MCF 10A (cell line): ENCODE measurements around the gene NPS. TPM values are rescaled to one million over a fixed set of nuclear protein-coding genes. Genes with fewer than 3 reads are reported as not detected.

Source experiments
- BruUV-seq: library from RNA; stranded (reverse); fragments of 400-500 nt; replicated peaks from 2 replicates; lab custom pipeline; 2021; lab: Mats Ljungman, UMichigan
- CTCF ChIA-PET: fragments of 300-600 bp; sonication (Branson Sonifier 250); formaldehyde crosslinking; extraction: SDS; loops from one replicate; lab custom pipeline; 2021; ENCODE audit warnings: antibody characterized with exemption, inconsistent platforms; lab: Yijun Ruan, JAX
- POLR2A ChIA-PET: fragments of 300-600, 350-650 bp; sonication (Branson Sonifier 250); formaldehyde crosslinking; extraction: SDS; loops from one replicate; lab custom pipeline; 2020; ENCODE audit warnings: antibody characterized with exemption, inconsistent platforms; lab: Yijun Ruan, JAX
- DNase-seq: peaks from one replicate; pipeline ENCODE4 v3.0.0-alpha.2; 2018; ENCODE audit not compliant: unreplicated experiment
- H3K27ac Mint-ChIP-seq: one replicate; pipeline ENCODE4 v1.8.0; 2022; ENCODE audit warnings: mild to moderate bottlenecking, low read depth, mixed read lengths; ENCODE audit not compliant: unreplicated experiment
- H3K27me3 Mint-ChIP-seq: one replicate; pipeline ENCODE4 v1.8.0; 2022; ENCODE audit warnings: mixed read lengths; ENCODE audit not compliant: insufficient read depth, unreplicated experiment
- H3K36me3 Mint-ChIP-seq: one replicate; pipeline ENCODE4 v1.8.0; 2022; ENCODE audit warnings: mild to moderate bottlenecking, moderate library complexity, mixed read lengths; ENCODE audit not compliant: insufficient read depth, unreplicated experiment
- H3K4me1 Mint-ChIP-seq: one replicate; pipeline ENCODE4 v1.8.0; 2022; ENCODE audit warnings: mixed read lengths; ENCODE audit not compliant: insufficient read depth, unreplicated experiment
- H3K4me3 Mint-ChIP-seq: one replicate; pipeline ENCODE4 v1.8.0; 2022; ENCODE audit warnings: mild to moderate bottlenecking, moderate library complexity, mixed read lengths; ENCODE audit not compliant: unreplicated experiment
- H3K9me3 Mint-ChIP-seq: one replicate; pipeline ENCODE4 v1.8.0; 2022; ENCODE audit warnings: mixed read lengths; ENCODE audit not compliant: unreplicated experiment
- CTCF ChIP-seq: fragments of 200-600 bp; IDR thresholded peaks from one replicate; pipeline ENCODE4 v1.8.0; 2022; ENCODE audit warnings: antibody characterized with exemption, mild to moderate bottlenecking; ENCODE audit not compliant: unreplicated experiment
- intact Hi-C: fragments of 100-400 bp; cut with micrococcal nuclease; formaldehyde crosslinking; loops from 2 replicates; pipeline ENCODE4 v1.14.1; 2022
- total RNA-seq: library from RNA; stranded (reverse); gene quantifications from 2 replicates; pipeline ENCODE4 v1.2.3, GENCODE V29; 2022

NPS gene
- total RNA-seq, 1 experiment from 2014 or later = not detected

GRCh38 chr10:127580822-127581221 lies 31.7 kb downstream of the NPS start:
- DNase-seq = no peak
- H3K27me3 Mint-ChIP-seq = peaks cover 47% of the 10 kb centered on the region
- ChIA-PET CTCF (no interaction called here), POLR2A (no interaction called here)
- H3K27ac Mint-ChIP-seq = no peak overlapping the region
- intact Hi-C loops = no loop called here
- BruUV-seq = no TSS peak
- H3K36me3 Mint-ChIP-seq = no peaks in the 10 kb centered on the region
- TF ChIP-seq CTCF = no peak
- peaks cover 4% of the 10 kb centered on the region for H3K4me1 Mint-ChIP-seq
- no peaks in the 10 kb centered on the region for H3K9me3 Mint-ChIP-seq
- no peak overlapping the region for H3K4me3 Mint-ChIP-seq

DNA sequence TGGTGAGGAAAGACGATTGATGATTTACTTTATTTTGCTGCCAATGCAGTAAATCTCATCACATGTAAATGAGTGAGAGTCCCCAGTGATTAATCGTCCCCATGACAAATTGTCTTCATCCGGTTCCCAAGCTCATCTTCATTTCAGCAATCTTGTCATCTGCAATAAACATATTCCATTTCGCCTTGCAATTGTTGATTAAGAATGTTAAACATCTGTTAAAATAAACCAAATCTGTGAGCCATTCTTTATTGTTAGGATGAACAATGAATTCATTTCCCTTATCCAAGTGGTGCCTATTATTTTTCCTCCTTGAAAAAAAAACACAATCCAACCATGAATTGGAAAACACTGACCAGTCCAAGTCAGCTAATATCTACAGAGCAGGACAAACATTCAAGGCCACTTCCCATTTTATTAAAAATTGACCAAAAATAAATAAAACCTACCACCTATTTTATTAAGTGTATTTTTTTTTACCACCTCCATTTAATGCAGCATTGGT lies 36.5 kb downstream of the NPS start:
- DNase-seq = no peak
- Mint-ChIP-seq H3K27ac (no peak overlapping the region), H3K36me3 (no peaks in the 10 kb centered on the region), H3K4me3 (no peak overlapping the region), H3K9me3 (no peaks in the 10 kb centered on the region), H3K4me1 (no peaks in the 10 kb centered on the region), H3K27me3 (peaks cover 36% of the 10 kb centered on the region)
- intact Hi-C loops = no loop called here
- POLR2A ChIA-PET = no interaction called here
- CTCF ChIA-PET = interaction anchor here (0.5 kb wide), 1 partner anchor 12 kb away, joined by 3 read pairs; no protein-coding TSS in a partner anchor
- TF ChIP-seq CTCF = no peak
- BruUV-seq = no TSS peak

DNA sequence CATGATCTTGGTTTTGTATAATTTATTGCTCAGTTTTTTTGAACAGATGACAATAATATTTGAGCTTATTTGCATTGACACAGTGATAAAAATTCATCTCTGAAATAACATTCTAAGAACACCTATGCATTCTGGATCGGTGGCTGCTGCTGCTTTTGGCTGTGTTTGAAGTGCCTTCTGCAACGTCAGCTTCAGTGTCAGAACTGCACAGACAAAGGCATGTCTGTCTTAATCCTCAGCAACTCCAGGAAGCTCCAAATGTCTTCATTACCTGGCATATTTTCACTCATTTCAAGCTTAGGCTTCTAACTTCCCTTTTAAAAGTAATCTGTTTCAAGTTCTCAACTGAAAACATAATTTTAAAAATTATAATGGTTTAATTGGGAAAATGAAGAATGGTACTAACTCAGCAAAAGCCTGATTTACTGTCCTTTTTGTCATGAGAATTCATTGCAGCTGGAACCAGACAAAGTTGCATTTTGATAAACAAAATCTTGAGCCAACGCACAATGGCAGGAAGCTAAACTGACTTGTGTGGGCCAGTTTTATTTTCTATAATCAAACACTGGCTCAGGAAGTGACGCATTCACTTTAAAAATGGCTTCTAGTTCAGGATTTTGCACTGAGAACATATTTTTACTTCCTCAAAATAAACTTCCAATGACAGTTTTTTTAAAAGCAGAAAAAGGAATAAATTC lies 38.7 kb downstream of the NPS start:
- intact Hi-C loops = no loop called here
- DNase-seq = no peak
- no peak overlapping the region for H3K27ac Mint-ChIP-seq
- H3K27me3 Mint-ChIP-seq = peaks cover 44% of the 10 kb centered on the region
- POLR2A ChIA-PET = interaction anchor here (0.6 kb wide), 1 partner anchor 279 kb away, joined by 4 read pairs; no protein-coding TSS in a partner anchor
- CTCF ChIA-PET = interaction anchor here (0.6 kb wide), 1 partner anchor 1082 kb away, joined by 3 read pairs; no protein-coding TSS in a partner anchor
- TF ChIP-seq CTCF = no peak
- H3K9me3 Mint-ChIP-seq = no peaks in the 10 kb centered on the region
- no peaks in the 10 kb centered on the region for H3K4me1 Mint-ChIP-seq
- H3K36me3 Mint-ChIP-seq = no peaks in the 10 kb centered on the region
- BruUV-seq = no TSS peak
- H3K4me3 Mint-ChIP-seq = no peak overlapping the region

- Mint-ChIP-seq H3K27me3 (peaks cover 43% of the 10 kb centered on the region), H3K4me1 (no peaks in the 10 kb centered on the region), H3K4me3 (no peak overlapping the region), H3K9me3 (no peaks in the 10 kb centered on the region), H3K27ac (no peak overlapping the region), H3K36me3 (no peaks in the 10 kb centered on the region)
- POLR2A ChIA-PET = no interaction called here
- no peak for TF ChIP-seq CTCF
- DNase-seq = no peak
- BruUV-seq = no TSS peak
- CTCF ChIA-PET = no interaction called here
- intact Hi-C loops = no loop called here
These were observed 43.5 kb downstream of the NPS start for GRCh38 chr10:127592586-127592985.
